ENCODE results near the gene EPB41L4A.

EPB41L4A gene

DNA sequence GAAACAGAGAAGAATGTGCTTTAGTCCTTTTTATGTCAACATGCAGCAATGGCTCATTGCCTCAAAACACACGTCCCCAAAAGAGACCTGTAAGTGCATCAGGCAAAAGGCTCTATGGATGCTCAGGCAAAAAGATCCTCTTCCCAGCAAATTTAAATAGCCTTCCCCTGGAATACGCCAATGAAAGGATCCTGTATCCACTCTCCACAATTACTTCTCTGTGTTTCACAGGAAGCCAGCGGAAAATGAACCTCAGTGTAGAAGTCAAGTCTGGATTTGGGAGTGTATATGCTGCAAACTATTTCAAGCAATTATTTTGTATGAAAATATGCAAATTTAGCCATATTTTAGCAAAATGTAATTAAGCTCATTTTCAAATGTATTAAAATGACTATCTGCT lies 217.9 kb downstream of the EPB41L4A start:
- DNase-seq, result no peak

DNA sequence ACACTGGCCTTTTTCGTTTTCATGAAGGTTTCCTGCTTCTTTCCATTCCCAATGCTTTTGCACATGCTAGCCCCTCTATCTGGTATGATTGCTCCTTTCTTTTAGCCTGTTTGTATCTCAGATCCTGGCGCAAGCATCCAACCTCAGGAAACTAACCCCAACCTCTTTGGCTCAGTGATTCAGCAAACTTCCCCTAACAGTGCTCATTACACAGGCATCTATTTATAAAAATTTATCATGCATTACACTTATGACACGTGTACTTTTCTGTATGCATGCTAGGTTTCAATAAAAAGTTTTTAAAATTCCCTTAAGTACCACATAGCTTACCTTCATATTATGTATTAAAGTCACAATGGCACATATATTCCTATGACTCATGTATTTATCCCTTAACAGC lies 218.9 kb downstream of the EPB41L4A start:
- no peak for DNase-seq

GRCh38 chr5:112196584-112196983 lies 222.5 kb downstream of the EPB41L4A start:
- DNase-seq, result no peak

DNA sequence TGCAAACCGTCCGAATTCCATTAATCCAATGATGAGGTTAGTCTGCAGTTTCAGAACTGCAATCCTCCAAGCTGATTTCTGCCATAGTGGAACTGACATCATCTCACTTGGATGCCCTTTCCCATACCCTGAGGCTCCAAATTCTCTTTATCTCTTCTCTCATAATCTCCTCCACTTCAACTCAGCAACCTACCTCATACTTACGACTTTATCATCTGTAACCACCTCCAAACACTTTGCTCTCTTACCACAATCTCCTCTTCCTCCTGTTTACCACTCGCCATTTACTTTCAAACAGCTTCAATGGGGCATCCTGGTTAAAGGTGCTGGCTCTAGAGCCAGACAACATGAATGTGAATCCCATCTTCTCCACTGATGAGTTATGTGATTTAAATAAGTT lies 223.2 kb downstream of the EPB41L4A start:
- no peak for DNase-seq

DNA sequence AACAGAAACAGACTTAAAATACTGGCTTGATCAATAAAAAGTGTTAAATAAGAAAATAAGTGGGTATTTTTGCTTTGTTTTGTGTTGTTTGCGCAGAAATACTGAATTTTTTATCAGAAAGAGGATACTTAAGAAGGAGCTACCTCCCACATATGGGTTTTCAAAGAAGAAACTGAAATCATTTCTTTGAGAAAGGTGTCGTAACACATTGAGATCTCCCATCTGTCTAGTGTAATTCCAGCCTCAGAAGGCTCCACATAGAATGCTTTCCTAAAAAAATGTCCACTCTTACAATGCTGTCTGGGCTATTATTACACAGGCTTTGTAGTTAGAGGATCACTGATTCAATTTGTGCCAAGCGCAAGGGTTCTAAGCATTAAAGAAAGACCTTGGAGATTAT lies 226.2 kb downstream of the EPB41L4A start:
- no peak for DNase-seq

GRCh38 chr5:112192072-112192471 lies 227.0 kb downstream of the EPB41L4A start:
- DNase-seq, result no peak

GRCh38 chr5:112189391-112189790 lies 229.7 kb downstream of the EPB41L4A start:
- no peak for DNase-seq

GRCh38 chr5:112186401-112186990 lies 232.6 kb downstream of the EPB41L4A start:
- DNase-seq, result peak; percentile 18

DNA sequence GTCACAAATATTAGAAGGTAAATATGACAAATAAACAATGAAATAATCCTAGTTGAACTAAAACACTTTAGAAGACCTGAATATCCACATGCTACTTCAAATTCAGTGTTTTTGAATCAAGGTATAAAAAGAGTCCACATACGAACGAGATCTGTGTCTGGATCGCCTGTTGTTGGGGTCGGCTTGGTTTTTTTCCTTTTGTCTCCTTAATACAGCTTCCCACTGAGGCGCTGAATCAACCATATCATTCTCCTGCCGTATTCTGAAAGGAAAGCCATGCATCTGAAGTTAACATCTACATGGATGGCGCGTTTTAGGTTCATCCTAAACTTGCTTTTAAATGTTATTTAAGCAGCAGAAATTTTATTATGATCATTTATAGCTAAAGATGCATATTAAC lies 235.2 kb downstream of the EPB41L4A start:
- DNase-seq, result no peak

GRCh38 chr5:112183103-112183711 lies 235.9 kb downstream of the EPB41L4A start:
- DNase-seq, result no peak

DNA sequence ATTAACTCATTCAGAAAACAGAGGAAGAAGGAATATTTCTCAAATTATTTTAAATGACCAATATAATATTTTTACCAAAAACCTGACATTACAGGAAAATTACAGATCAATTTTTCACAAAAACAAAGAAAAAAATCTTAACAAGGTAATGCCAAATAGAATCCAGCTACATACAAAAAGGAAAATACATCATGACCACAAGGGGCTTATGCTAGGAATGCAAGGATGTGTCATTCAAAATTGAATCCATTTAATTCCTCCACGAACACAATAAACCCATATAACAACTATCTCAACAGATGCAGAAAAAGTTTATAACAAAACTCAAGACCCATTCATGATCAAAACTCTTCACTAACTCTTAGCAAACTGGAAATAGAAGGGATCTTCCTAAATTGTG lies 239.8 kb downstream of the EPB41L4A start:
- DNase-seq, result no peak

GRCh38 chr5:112174959-112175594 lies 244.0 kb downstream of the EPB41L4A start:
- peak; percentile 57 for DNase-seq

GRCh38 chr5:112165897-112166737 lies 253.0 kb downstream of the EPB41L4A start:
- DNase-seq, result no peak

DNA sequence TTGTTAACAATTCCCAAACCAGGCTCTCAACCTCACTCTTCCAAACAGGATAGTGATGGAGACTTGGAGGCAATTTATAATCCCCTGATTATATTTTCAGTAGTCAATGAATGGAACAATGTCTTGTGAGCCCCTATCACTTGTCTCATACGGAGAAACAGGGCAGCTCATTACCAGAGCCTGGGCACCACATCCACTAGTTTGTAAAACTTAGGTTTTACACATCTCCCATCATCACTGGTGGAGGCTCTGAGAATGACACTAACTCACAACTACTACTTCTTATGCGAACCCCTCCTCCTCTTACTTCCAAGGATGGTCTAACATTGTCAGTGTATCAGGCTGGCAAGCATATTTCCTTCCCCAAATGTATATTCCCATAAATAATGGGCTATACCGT lies 253.7 kb downstream of the EPB41L4A start:
- no peak for DNase-seq

- DNase-seq, result no peak
Observed at GRCh38 chr5:112163435-112163834, 255.6 kb downstream of the EPB41L4A start.

GRCh38 chr5:112161392-112161748 lies 257.7 kb downstream of the EPB41L4A start:
- DNase-seq, result no peak

- DNase-seq, result peak; percentile 94
Observed at GRCh38 chr5:112160652-112161391, 258.3 kb downstream of the EPB41L4A start.

DNA sequence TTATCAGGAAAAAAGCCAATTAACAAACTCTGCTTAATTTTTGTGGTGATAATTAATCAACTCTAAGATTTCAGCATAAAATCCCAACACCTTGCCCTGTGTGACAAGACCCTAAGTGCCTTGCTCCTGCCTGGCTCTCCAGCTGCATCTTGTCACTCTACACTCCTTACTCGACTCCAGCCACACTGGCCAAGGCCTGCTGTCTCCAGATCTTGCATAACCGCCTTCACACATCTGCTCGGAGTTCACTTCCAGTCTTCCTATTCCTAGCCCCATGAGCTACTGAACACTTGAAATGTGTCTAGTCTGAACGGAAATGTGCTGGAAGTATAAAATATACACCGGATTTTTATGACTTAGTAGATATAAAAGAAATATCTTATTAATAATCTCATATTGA lies 259.6 kb downstream of the EPB41L4A start:
- DNase-seq, result no peak

DNA sequence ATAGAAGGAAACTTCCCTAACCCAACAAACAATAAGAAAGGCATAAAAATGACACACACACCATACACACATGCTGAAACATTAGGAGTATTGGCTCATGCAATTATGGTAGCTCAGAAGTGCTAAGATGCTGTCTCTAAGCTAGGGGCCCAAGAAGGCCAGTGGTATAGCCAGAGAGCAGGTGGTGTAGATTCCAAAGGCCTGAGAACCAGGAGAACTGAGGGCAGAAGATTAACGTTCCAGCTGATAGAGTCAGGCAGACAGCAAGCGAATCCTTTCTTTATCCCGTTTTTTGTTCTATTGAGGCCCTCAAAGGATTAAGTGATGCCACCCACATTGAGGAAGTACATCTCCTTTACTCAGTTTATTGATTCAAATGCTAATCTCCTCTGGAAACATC lies 262.9 kb downstream of the EPB41L4A start:
- no peak for DNase-seq

- no peak for DNase-seq
Observed at GRCh38 chr5:112154940-112155686, 264.0 kb downstream of the EPB41L4A start.

DNA sequence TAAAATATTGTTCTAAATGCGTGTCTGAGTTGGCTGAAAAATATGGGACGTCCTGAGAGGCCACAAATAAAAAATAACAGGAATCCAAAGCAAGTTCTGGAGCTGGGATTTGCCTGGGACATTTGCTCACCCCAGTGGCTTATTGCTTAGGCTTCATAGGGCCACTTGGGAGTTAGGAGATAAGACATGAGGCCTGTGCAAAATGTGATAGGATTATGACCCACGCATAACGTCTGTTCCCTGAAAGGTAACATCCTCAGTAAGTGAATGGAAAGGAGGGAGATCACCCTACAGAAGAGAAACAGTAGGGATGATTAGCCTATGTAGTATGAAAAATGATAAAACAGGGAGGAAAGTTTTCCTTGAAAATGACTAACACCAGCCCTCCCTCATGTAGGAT lies 269.4 kb downstream of the EPB41L4A start:
- DNase-seq, result no peak
